Hematopoietic multipotent progenitor cell treated with erythropoietin and hydrocortisone succinate and interleukin-3 and kit ligand, for 4 days (in vitro differentiated cells): ENCODE measurements around the gene NYNRIN.
"Not testable (repeated sequence)": the region's sequence is repeated elsewhere in the genome, so short reads cannot be mapped to it uniquely, and the experiment has no call there.

Experiments used
- DNase-seq: peaks from one replicate; pipeline ENCODE4 v3.0.0-alpha.2; 2015

NYNRIN gene

DNA sequence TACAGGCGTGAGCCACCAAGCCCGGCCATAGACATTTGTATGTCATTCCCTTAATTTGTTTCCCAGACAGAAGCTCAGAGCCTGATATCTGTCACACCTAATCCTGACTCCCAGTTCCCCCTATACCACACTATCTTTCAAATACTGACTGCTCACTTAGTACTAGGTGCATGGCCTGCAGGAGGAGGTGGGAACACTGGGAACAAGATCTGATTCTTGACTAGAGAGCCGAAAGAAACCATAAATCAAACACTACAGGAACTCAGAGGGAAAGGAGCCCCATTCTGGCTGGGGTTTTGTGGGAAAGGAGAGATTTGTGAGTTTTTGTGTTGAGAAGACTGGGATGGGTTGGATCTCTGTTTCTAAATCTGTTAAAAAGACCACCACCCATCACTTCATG, 35.9 kb downstream of the NYNRIN start:
- DNase-seq: no peak

- no peak for DNase-seq
These were observed 36.5 kb downstream of the NYNRIN start for GRCh38 chr14:24435192-24435810.

DNA sequence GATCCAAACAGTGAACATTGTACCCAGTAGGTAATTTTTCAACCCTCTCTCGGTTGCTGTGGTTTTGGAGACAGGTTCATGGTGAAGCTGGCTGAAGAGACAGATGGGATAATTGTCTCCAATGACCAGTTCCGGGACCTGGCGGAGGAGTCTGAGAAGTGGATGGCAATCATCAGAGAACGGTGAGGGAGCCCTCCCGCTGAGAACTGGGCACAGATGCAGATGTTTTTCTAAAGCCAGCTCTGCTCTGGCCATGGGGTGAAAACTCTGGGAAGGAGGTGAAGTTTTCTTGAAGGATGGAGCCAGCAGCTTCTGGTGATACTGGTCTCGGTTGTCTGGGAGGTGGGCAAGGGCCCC, 37.2 kb downstream of the NYNRIN start:
- DNase-seq: no peak

- peak; percentile 88 for DNase-seq
These were observed 37.7 kb downstream of the NYNRIN start for GRCh38 chr14:24436355-24437019.

DNA sequence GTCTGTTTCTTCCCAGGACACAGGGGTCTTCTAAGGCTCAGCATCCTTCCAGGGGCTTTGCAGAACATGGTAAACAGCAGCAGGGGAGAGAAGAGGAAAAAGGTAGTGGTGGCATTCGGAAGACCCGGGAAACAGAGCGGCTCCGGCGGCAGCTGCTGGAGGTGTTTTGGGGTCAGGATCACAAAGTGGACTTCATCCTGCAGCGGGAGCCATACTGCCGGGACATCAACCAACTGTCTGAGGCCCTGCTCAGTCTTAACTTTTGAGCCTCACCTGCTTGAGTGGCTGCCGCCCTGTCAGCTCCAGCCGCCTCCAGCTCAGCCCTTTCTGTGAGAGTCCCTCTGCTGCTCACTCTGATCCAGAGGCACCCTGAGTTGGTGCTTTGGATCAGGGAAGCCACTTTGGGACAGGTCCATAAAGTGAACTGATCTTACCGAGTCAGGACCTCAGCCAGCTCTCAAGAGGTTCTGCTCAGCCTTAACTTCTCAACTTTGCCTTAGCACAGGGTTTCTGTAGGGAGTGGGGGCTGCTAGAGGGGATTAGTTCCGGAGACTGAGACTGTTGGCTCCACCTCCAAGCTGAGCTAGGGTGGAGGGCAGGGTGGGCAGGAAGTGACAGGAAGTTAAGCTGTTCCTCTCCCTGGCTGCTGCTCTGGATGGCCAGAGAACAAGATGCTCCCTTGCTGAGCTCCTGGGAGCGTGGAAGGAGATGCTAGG, 38.4 kb downstream of the NYNRIN start:
- DNase-seq: peak; percentile 60

GRCh38 chr14:24437736-24438067, 38.9 kb downstream of the NYNRIN start:
- DNase-seq: no peak

- DNase-seq: no peak
These were observed 39.7 kb downstream of the NYNRIN start for GRCh38 chr14:24438223-24439097.

- no peak for DNase-seq
These were observed 40.5 kb downstream of the NYNRIN start for GRCh38 chr14:24439257-24439656.

DNA sequence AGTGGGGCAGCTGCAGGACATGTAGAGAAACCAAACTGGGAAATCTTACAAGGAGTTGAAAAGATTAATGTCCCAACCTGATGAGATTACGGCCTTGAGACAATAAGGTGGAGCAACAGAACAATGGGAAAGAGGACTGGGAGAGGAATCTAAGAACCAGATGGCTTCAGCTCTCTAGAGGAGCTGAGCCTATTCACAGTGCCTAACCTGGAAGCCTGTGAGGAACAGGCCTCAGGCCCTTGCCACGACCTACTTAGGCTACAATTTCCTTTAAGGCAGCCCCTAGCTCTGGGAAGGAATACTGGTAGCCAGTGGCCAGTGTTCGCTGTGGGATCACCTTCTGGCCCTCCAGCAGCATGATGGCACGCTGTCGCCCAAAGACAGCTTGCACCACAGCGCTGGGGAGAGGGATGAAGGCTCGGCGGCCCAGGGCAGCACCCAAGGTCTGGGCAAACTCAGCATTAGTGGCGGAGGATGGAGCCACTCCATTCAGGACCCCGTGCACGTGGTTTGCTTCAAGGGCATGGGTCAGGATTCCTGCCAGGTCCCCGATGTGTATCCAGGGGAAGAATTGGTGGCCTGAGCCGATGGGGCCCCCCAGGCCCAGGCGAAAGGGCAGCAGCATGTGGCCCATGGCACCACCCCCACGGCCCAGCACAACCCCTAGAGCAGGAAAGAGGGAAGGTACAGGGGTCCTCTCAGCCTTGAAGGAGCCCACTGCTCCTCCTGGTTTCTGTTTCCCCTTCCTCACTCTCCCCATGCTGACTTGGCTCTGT, 41.2 kb downstream of the NYNRIN start:
- no peak for DNase-seq

DNA sequence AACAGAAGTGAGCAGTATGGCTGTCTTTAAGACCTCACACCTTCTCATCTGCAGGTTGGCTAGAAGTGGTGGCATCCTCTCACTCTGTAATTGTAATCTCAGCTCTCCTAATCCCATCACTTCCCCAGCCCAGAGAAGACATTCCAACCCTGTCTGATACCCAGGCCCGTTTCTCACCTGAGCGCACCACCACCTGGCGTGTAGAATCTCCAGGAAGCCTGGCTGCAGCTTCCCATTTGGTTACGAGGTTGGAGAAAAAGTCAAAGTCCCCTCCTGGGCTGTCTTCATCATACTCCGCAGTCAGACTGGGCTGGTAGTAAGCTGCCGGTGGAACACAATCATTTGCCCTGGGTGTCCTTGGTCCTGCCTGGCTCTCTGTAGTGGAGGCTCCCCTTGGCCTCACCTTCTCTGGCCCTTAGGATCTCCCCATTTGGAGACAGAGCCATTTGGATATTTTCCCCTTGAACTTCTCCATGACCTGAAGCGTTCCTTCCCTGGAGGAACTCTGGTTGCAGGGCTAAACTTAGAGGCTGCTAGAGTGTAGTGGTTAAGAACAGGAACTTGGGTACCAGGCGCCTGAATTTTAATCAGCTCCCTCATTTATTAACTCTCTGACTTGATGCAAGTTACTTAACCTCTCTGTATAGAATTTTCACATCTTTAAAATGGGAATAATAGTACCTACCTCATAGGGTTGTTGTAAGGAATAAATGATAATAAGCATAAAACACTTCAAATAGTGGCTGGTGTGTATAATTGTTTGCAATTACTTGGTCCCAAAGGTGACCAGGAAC, 42.0 kb downstream of the NYNRIN start:
- DNase-seq: no peak

GRCh38 chr14:24441485-24441884, 42.7 kb downstream of the NYNRIN start:
- DNase-seq: no peak

- DNase-seq: no peak
These were observed 43.1 kb downstream of the NYNRIN start for GRCh38 chr14:24441904-24442239.

DNA sequence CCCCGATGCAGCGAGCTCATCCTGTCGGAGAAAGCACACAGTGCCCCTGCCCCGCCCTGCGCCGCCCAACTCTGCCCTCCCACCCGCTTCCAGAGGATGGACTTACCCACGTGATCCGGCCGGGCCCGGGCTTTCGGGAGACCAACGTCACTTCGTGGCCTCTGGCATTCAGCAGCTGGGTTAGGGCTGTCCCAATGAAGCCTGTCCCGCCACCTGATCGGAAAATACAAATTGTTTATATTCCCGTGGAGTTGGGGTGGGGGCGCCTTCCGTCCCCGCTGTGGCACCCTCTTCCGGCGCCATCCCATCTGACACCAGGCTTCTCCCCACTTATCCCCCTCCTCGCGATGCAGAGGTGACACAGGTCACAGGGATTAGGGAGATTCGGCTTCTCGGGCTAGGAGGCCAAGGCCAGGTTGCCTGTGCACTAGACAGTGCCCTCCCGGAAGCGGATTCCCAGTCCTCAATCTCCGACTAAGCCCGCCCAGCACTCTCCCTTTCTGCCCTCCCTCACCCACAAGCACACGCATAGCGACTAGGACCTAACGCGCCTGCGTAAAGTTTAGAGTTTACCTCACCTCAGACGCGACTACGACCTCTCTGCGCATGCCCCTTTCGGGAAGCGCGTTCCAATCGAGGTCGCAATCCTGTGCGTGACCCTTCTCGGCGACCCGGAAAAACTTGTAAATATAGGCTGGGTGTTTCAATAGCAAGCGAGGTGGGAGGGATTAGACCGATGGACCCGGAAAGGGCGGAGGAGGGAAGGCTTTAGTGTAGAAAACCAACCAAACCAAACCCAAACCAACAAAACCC, 43.6 kb downstream of the NYNRIN start, which contains the start of gene SDR39U1:
Gene SDR39U1 (minus strand): TSS at position 537 of the 813 bp plus-strand sequence. CDS start 7 bp downstream, at position 530.
- peak; percentile 100 for DNase-seq

- no peak for DNase-seq
These were observed 44.4 kb downstream of the NYNRIN start for GRCh38 chr14:24443053-24443665.

DNA sequence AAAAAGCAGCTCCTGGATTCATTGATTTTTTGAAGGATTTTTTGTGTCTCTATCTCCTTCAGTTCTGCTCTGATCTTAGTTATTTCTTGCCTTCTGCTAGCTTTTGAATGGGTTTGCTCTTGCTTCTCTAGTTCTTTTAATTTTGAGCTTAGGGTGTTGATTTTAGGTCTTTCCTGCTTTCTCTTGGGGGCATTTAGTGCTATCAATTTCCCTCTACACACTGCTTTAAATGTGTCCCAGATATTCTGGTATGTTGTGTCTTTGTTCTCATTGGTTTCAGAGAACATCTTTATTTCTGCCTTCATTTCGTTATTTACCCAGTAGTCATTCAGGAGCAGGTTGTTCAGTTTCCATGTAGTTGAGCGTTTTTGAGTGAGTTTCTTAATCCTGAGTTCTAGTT, 52.0 kb downstream of the NYNRIN start:
- DNase-seq: not testable (repeated sequence)

DNA sequence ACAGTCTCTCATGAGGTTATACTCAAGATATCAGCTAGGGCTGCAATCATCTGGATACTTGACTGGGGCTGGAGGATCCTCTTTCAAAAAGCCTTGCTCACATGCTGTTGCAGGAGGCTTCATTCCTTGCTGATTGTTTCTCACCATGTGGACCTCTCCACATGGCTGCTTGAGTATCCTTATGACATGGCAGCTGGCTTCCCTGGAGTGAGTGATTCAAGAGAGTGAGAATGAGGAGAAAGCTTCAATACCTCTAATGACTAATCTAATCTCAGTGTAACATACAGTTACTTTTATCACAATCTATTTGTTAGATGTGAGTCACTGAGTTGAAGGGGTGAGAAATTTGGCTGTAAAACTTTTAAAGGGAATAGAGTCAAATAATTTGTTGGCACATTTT, 58.2 kb downstream of the NYNRIN start:
- DNase-seq: peak; percentile 38

DNA sequence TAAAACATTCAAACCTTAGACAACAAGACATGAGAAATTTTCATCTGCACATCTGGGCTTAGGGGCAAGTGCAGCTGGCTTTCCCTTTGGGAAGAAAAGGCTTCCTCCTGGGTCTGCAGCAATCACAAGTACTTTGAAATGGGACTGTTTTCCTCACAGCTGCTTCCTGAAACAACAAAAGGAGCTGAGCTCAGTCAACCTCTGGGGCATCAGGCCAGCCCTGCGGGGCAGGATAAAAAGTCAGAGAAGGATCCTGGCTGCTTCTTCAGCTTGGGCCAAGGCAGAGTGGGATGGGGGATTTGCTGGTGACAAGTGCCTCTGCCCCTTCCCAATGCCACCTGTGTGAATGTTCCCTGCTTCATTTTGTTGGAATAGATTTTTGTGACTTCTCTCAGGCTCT, 59.9 kb downstream of the NYNRIN start:
- DNase-seq: no peak

- DNase-seq: no peak
These were observed 60.5 kb downstream of the NYNRIN start for GRCh38 chr14:24459331-24459730.

GRCh38 chr14:24461336-24461735, 62.5 kb downstream of the NYNRIN start:
- no peak for DNase-seq
